ENCODE measurements around the gene ERP44.

ERP44 gene

GRCh38 chr9:100134731-100135130 lies 35.9 kb upstream of the ERP44 start:
- H3K4me1 ChIP-seq (ENCODE audit: insufficient read depth, low read length): no peaks in the 10 kb centered on the region
- H3K9me3 ChIP-seq (ENCODE audit: insufficient read depth, low read length, severe bottlenecking): no peaks in the 10 kb centered on the region
- H3K27me3 ChIP-seq (ENCODE audit: insufficient read depth, low read length, poor library complexity): no peaks in the 10 kb centered on the region
- H3K36me3 ChIP-seq (ENCODE audit: insufficient read depth, low read length): peaks cover 6% of the 10 kb centered on the region; the same call in 1 of the 2 replicates
- DNase-seq: no peak
- no peaks in the 10 kb centered on the region for H3K79me2 ChIP-seq (ENCODE audit: insufficient read depth, low read length)
- no peak overlapping the region for H3K4me2 ChIP-seq (ENCODE audit: insufficient read depth, low read length)
- H3K4me3 ChIP-seq (ENCODE audit: low read depth in 1 of 2, low read length in 2 of 2): no peak overlapping the region
- H3K9ac ChIP-seq (ENCODE audit: low read depth, low read length): no peak overlapping the region
- no peak overlapping the region for H3K27ac ChIP-seq (ENCODE audit: low read length)
- no peak overlapping the region for H2AFZ ChIP-seq (ENCODE audit: low read depth, low read length)
- TF ChIP-seq CTCF (IDR thresholded peaks at IDR 0.05; ENCODE audit: borderline replicate concordance, extremely low read depth, low read length, poor library complexity, severe bottlenecking) (no peak), EZH2 (IDR thresholded peaks at IDR 0.05; ENCODE audit: borderline replicate concordance, low read depth, low read length, severe bottlenecking) (no peak)
- H4K20me1 ChIP-seq (ENCODE audit: insufficient read depth, low read length): no peaks in the 10 kb centered on the region
- no peak for ATAC-seq (ENCODE audit: insufficient read depth, low read depth)

GRCh38 chr9:100131875-100132430 lies 33.2 kb upstream of the ERP44 start:
- no peaks in the 10 kb centered on the region for H3K9me3 ChIP-seq (ENCODE audit: insufficient read depth, low read length, severe bottlenecking)
- TF ChIP-seq EZH2 (IDR thresholded peaks at IDR 0.05; ENCODE audit: borderline replicate concordance, low read depth, low read length, severe bottlenecking) (no peak), CTCF (IDR thresholded peaks at IDR 0.05; ENCODE audit: borderline replicate concordance, extremely low read depth, low read length, poor library complexity, severe bottlenecking) (no peak)
- peaks cover 6% of the 10 kb centered on the region; the same call in 1 of the 2 replicates for H3K36me3 ChIP-seq (ENCODE audit: insufficient read depth, low read length)
- DNase-seq (no peak), ATAC-seq (ENCODE audit: insufficient read depth, low read depth) (no peak)
- H2AFZ ChIP-seq (ENCODE audit: low read depth, low read length): no peak overlapping the region
- no peaks in the 10 kb centered on the region for H3K79me2 ChIP-seq (ENCODE audit: insufficient read depth, low read length)
- no peaks in the 10 kb centered on the region for H3K27me3 ChIP-seq (ENCODE audit: insufficient read depth, low read length, poor library complexity)
- H3K4me1 ChIP-seq (ENCODE audit: insufficient read depth, low read length): no peaks in the 10 kb centered on the region
- no peaks in the 10 kb centered on the region for H4K20me1 ChIP-seq (ENCODE audit: insufficient read depth, low read length)
- no peak overlapping the region for H3K27ac ChIP-seq (ENCODE audit: low read length)
- no peak overlapping the region for H3K4me3 ChIP-seq (ENCODE audit: low read depth in 1 of 2, low read length in 2 of 2)
- H3K4me2 ChIP-seq (ENCODE audit: insufficient read depth, low read length): no peak overlapping the region
- H3K9ac ChIP-seq (ENCODE audit: low read depth, low read length): no peak overlapping the region

- Histone ChIP-seq H2AFZ (ENCODE audit: low read depth, low read length) (no peak overlapping the region), H4K20me1 (ENCODE audit: insufficient read depth, low read length) (no peaks in the 10 kb centered on the region), H3K9me3 (ENCODE audit: insufficient read depth, low read length, severe bottlenecking) (no peaks in the 10 kb centered on the region), H3K27ac (ENCODE audit: low read length) (no peak overlapping the region), H3K4me2 (ENCODE audit: insufficient read depth, low read length) (no peak overlapping the region), H3K79me2 (ENCODE audit: insufficient read depth, low read length) (no peaks in the 10 kb centered on the region), H3K4me3 (ENCODE audit: low read depth in 1 of 2, low read length in 2 of 2) (no peak overlapping the region), H3K27me3 (ENCODE audit: insufficient read depth, low read length, poor library complexity) (no peaks in the 10 kb centered on the region), H3K36me3 (ENCODE audit: insufficient read depth, low read length) (peaks cover 6% of the 10 kb centered on the region; the same call in 1 of the 2 replicates), H3K9ac (ENCODE audit: low read depth, low read length) (no peak overlapping the region), H3K4me1 (ENCODE audit: insufficient read depth, low read length) (no peaks in the 10 kb centered on the region)
- ATAC-seq (ENCODE audit: insufficient read depth, low read depth) (no peak), DNase-seq (no peak)
- TF ChIP-seq CTCF (IDR thresholded peaks at IDR 0.05; ENCODE audit: borderline replicate concordance, extremely low read depth, low read length, poor library complexity, severe bottlenecking): no peak
- no peak for TF ChIP-seq EZH2 (IDR thresholded peaks at IDR 0.05; ENCODE audit: borderline replicate concordance, low read depth, low read length, severe bottlenecking)
Observed at GRCh38 chr9:100131216-100131615, 32.4 kb upstream of the ERP44 start.
